ENCODE data around the gene CDKAL1.

GRCh38 chr6:21201637-21202350, 667.5 kb downstream of the CDKAL1 start:
- TF ChIP-seq TAF1 (conservative IDR thresholded peaks at IDR 0.05) (no peak), CTCF (IDR thresholded peaks at IDR 0.05; ENCODE audit: low read depth, low read length, missing input control) (no peak), ZBTB33 (IDR thresholded peaks at IDR 0.05) (no peak), EGR1 (IDR thresholded peaks at IDR 0.05; ENCODE audit: low read depth in 2 of 2) (no peak), REST (IDR thresholded peaks at IDR 0.05) (no peak), ATF3 (IDR thresholded peaks at IDR 0.05) (no peak), YY1 (IDR thresholded peaks at IDR 0.05) (no peak), GABPA (IDR thresholded peaks at IDR 0.05 in 1 of 2, conservative IDR thresholded peaks at IDR 0.05 in 1 of 2) (no peak), RAD21 (IDR thresholded peaks at IDR 0.05) (no peak), FOXA1 (IDR thresholded peaks at IDR 0.05) (no peak), SP1 (IDR thresholded peaks at IDR 0.05) (no peak)

Data from liver (tissue), 3 donors.